ENCODE measurements around the gene EIF2B4. TPM values are rescaled to one million over a fixed set of nuclear protein-coding genes. Genes with fewer than 3 reads are reported as not detected.

The EIF2B4 gene
- total RNA-seq, 1 donor from 2014 or later, result 35.0 TPM

DNA sequence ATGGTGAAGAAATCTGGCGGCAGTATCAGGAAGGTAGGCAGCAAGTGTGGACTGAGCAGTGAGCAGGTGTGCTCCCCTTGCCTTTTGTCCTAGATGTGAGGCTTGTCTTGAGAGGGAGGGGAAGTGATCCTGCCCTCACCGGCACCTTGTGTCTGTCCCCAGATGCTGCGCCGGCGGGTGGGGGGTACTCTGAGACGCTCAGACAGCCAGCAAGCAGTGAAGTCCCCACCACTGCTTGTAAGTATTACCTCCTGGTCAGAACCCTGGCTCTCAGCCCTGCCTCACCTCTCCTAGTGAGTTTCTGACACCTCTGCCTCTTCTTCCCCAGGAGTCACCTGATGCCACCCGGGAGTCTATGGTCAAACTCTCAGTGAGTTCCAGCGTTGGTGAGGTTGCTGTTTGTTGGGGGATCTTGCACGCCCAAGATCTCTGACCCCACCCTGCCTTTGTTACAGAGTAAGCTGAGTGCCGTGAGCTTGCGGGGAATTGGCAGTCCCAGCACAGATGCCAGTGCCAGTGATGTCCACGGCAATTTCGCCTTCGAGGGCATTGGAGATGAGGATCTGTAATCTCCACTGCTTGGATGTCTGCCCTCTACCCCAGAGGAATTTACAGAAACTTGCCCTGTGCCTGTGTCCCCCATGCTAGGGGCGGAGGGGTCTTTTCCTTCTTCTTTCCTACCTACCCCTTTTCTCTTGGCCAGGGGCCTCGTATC, 6.2 kb upstream of the EIF2B4 start:
- DNase-seq, result no peak
- no peak overlapping the region for H3K4me3 ChIP-seq
- H3K36me3 ChIP-seq, result peaks cover 63% of the 10 kb centered on the region
- H3K9me3 ChIP-seq, result no peaks in the 10 kb centered on the region
- no peak overlapping the region for H3K27ac ChIP-seq
- TF ChIP-seq, protein P1, sequence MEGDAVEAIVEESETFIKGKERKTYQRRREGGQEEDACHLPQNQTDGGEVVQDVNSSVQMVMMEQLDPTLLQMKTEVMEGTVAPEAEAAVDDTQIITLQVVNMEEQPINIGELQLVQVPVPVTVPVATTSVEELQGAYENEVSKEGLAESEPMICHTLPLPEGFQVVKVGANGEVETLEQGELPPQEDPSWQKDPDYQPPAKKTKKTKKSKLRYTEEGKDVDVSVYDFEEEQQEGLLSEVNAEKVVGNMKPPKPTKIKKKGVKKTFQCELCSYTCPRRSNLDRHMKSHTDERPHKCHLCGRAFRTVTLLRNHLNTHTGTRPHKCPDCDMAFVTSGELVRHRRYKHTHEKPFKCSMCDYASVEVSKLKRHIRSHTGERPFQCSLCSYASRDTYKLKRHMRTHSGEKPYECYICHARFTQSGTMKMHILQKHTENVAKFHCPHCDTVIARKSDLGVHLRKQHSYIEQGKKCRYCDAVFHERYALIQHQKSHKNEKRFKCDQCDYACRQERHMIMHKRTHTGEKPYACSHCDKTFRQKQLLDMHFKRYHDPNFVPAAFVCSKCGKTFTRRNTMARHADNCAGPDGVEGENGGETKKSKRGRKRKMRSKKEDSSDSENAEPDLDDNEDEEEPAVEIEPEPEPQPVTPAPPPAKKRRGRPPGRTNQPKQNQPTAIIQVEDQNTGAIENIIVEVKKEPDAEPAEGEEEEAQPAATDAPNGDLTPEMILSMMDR (IDR thresholded peaks at IDR 0.05), result no peak
- H3K4me1 ChIP-seq, result peaks cover 31% of the 10 kb centered on the region
- intact Hi-C loops (cut with DNase I), result no loop called here
- no peaks in the 10 kb centered on the region for H3K27me3 ChIP-seq
- no peak for ATAC-seq

DNA sequence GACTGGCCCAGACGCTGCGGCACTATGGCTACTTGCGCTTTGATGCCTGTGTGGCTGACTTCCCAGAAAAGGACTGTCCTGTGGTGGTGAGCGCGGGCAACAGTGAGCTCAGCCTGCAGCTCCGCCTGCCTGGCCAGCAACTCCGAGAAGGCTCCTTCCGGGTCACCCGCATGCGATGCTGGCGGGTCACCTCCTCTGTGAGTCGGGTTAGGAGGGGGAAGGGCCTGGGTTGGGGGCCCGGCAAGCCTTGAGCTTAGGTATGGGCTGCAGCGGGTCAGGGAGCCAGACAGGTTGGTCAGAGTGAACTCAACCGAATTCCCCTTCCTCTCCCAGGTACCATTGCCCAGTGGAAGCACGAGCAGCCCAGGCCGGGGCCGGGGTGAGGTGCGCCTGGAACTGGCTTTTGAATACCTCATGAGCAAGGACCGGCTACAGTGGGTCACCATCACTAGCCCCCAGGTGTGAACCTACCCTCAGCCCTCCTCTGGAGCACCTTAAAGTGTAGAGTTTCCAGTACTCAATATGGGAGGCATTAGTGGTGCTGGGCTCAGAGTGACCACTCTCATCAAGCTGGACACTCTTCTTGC, 5.5 kb upstream of the EIF2B4 start:
- Histone ChIP-seq H3K27ac (no peak overlapping the region), H3K36me3 (peaks cover 63% of the 10 kb centered on the region), H3K9me3 (no peaks in the 10 kb centered on the region), H3K27me3 (no peaks in the 10 kb centered on the region), H3K4me1 (peaks cover 27% of the 10 kb centered on the region), H3K4me3 (no peak overlapping the region)
- ATAC-seq, result no peak
- intact Hi-C loops (cut with DNase I), result no loop called here
- TF ChIP-seq, protein P1 (IDR thresholded peaks at IDR 0.05), result no peak
- no peak for DNase-seq

DNA sequence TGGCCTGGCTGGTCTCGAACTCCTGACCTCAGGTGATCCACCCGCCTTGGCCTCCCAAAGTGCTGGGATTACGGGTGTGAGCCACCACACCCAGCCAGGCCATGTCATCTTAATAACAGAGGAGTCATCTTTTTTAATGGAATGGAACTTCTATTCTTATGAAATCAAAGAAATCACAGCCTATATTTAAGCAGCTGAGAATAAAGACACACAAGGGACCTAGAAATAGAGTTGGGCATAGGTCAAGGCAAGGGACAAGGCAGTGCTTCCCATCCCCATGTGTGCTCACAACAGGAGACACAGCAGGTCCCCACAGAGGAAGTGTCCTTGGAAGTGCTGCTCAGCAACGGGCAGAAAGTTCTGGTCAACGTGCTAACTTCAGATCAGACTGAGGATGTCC, 3.4 kb upstream of the EIF2B4 start:
- H3K36me3 ChIP-seq, result peaks cover 67% of the 10 kb centered on the region
- ATAC-seq, result no peak

DNA sequence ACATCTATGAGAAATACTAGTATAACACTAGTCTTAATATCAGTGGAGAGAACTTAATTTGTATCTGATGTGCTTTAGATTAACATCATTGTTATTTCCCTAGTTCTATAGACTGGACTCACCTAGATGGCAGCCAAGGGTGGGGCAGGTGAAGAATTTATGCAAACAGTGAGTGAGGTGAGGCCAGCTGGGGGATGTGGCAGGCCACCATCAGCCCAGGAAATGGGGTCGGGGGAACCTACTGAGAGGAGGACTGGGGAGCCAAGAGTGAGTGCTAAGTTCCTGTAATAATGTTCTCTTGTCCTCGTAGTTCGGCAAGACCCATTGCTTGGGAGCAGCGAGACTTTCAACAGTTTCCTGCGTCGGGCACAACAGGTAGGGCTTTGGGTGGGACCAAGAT, 2.8 kb upstream of the EIF2B4 start:
- Histone ChIP-seq H3K9me3 (no peaks in the 10 kb centered on the region), H3K36me3 (peaks cover 67% of the 10 kb centered on the region), H3K27me3 (no peaks in the 10 kb centered on the region), H3K4me3 (no peak overlapping the region), H3K27ac (peak overlapping the region; percentile 94), H3K4me1 (peaks cover 29% of the 10 kb centered on the region)
- TF ChIP-seq, protein P1 (IDR thresholded peaks at IDR 0.05), result no peak
- DNase-seq (no peak), ATAC-seq (no peak)
- intact Hi-C loops (cut with DNase I), result no loop called here

More for the DNA sequence above, 3.4 kb upstream of the EIF2B4 start:
- no peaks in the 10 kb centered on the region for H3K27me3 ChIP-seq
- no peak for DNase-seq
- H3K27ac ChIP-seq, result no peak overlapping the region
- peaks cover 28% of the 10 kb centered on the region for H3K4me1 ChIP-seq
- no peak overlapping the region for H3K4me3 ChIP-seq
- H3K9me3 ChIP-seq, result no peaks in the 10 kb centered on the region
- intact Hi-C loops (cut with DNase I), result no loop called here
- TF ChIP-seq, protein P1 (IDR thresholded peaks at IDR 0.05), result no peak

DNA sequence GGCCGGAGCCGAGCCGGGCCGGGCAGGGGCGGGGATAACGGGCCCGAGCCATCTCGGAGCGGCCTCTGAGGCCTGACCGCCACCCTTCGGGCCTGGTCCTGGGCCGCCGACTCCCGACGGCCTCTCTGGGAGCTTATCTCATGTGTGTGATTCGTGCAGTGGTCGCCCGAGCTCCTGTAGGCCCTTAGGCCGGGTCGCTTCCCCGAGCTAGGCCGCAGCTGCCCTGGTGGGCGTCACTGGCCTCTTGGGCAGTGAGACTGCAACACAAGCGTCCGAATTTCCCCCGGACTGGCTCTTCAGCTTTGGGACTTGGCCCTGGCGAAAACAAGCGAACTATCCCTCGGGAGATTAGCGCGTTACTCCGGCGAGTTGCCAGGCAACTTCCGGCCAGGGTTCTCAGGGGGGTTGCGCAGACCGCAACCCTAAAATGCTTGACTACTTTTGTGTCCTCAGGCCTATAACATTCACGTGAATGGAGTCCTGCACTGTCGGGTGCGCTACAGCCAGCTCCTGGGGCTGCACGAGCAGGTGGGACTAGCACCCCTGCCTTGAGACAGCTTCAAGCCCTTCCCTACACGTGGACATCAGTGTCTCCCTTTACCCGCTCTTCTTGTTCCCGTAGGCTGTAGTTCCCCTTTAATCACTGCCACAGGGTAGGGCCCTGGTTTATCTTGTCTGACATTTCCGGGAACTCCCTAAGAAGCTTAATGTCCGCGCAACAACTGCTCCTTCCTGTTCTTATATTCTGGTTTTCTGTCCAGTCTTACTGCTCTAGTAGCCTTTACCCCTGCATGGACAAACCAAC, 880 bp upstream of the EIF2B4 start:
- H3K27ac ChIP-seq, result peak overlapping the region; percentile 94
- ATAC-seq (peak; percentile 51), DNase-seq (no peak)
- intact Hi-C loops (cut with DNase I), result no loop called here
- no peaks in the 10 kb centered on the region for H3K27me3 ChIP-seq
- TF ChIP-seq, protein P1 (IDR thresholded peaks at IDR 0.05), result no peak
- H3K9me3 ChIP-seq, result no peaks in the 10 kb centered on the region
- peak overlapping the region; percentile 99 for H3K4me3 ChIP-seq
- H3K36me3 ChIP-seq, result peaks cover 67% of the 10 kb centered on the region
- H3K4me1 ChIP-seq, result peaks cover 29% of the 10 kb centered on the region
